ENCODE measurements around the gene AGER.
"Not testable (repeated sequence)": the region's sequence is repeated elsewhere in the genome, so short reads cannot be mapped to it uniquely, and the experiment has no call there.

AGER gene

GRCh38 chr6:32147401-32148132, 36.5 kb downstream of the AGER start:
- no peak for DNase-seq

GRCh38 chr6:32146687-32147086, 37.4 kb downstream of the AGER start:
- no peak for DNase-seq

GRCh38 chr6:32146287-32146686, 37.8 kb downstream of the AGER start:
- no peak for DNase-seq

GRCh38 chr6:32144238-32144637, 39.8 kb downstream of the AGER start:
- DNase-seq: not testable (repeated sequence)

GRCh38 chr6:32140420-32141046, 43.5 kb downstream of the AGER start:
- DNase-seq: no peak

- no peak for DNase-seq
Measured at GRCh38 chr6:32139590-32139989, 44.5 kb downstream of the AGER start.

GRCh38 chr6:32137454-32137853, 46.6 kb downstream of the AGER start:
- no peak for DNase-seq

- no peak for DNase-seq
Measured at GRCh38 chr6:32133786-32134185, 50.3 kb downstream of the AGER start.

- DNase-seq: no peak
Measured at GRCh38 chr6:32132110-32132509, 51.9 kb downstream of the AGER start.

- no peak for DNase-seq
Measured at GRCh38 chr6:32131439-32131948, 52.6 kb downstream of the AGER start.
